OCI-LY1 (cell line): ENCODE measurements around the gene PCDHGA11.

Experiments used
- CTCF ChIP-seq: fragments of 200-600 bp; sonication (generic), shearing (Covaris generic); IDR thresholded peaks from 2 replicates; pipeline ENCODE4 v1.5.1; 2017; ENCODE audit warnings: mild to moderate bottlenecking, antibody characterized with exemption, low read length, moderate library complexity, mixed read lengths
- EZH2 ChIP-seq: fragments of 200-600 bp; sonication (generic), shearing (Covaris generic); IDR thresholded peaks from 2 replicates; pipeline ENCODE4 v1.8.0; 2017; ENCODE audit warnings: borderline replicate concordance, mixed run types, mild to moderate bottlenecking, antibody characterized with exemption, low read length, moderate library complexity, mixed read lengths

- TF ChIP-seq CTCF, result no peak
- no peak for TF ChIP-seq EZH2
Observed at GRCh38 chr5:141465351-141465750, 44.5 kb downstream of the PCDHGA11 start.
